HG02870 (cell line): ENCODE data around the gene ADCY5.
A peak's percentile ranks its signal among the peaks of the same experiment; 100 is the strongest.

Experiments
- ATAC-seq: cut with Tn5 transposase; IDR thresholded peaks from one replicate; pipeline ENCODE4 v1.9.1; 2021; ENCODE audit warnings: mild to moderate bottlenecking, moderate library complexity; ENCODE audit not compliant: unreplicated experiment

Gene ADCY5

DNA sequence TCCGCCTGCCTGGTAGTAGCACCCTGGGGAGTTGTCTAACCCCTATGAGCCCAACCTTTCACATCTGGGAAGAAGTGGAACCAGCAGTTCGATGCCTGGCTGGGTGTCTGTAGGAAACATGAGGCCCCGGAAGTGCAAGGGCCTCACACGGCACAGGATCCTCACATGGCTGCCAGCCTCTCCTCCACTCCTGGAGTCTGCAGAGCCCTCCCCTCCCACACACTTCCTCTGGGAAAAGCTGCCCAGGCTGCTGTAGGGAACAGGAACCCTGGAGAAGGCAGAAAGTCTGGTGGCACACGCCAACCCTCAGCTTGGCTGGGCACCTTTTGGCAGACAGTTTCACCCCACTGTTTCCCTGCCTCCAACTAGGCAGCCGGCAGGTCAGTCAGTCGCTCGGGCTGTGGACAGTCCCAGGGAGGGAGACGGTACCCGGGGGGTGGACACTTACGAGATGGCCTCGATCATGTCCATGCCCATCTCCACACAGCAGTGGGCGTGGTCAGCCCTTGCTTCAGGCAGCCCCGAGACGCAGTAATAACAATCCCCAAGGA is 118.4 kb downstream of the ADCY5 start:
- no peak for ATAC-seq

GRCh38 chr3:123329636-123330340 is 119.1 kb downstream of the ADCY5 start:
- no peak for ATAC-seq

DNA sequence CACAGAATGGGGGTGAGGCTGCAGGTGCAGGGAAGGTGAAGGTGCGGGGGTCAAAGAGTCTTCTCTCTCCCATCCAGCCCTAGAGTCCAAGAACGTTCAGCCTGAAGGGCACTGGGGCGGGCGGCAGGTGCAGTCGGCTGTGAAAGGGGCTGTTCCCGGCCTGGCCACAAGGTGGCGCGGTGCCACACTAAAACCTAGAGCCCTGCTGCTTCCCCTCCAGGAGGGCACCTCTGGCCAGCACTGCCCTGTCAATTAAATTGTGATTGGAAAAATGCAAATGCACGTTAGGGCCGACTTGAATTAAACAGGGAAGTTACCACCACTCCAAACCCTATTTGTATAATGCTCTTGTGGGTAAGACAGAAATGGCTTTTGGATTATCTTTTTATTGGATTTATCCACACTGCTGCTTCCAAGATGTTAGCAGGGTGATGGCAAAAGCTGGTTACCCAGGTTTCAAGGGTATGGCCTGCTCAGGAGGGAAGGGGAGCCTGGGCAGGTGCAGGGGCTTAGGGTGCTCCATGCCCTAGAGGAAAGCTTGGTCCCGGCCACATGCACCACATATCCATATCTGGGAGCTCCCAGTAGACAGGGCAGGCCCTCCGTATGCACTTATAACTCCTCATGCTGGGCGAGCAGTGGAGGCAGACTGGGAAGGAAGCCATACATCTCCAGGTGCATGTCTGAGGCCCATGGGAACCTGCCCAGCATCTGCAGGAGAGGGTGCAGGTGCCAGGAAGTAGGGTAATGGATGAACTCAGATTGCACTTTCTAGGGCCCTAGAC is 119.8 kb downstream of the ADCY5 start:
- peak; percentile 72 for ATAC-seq

DNA sequence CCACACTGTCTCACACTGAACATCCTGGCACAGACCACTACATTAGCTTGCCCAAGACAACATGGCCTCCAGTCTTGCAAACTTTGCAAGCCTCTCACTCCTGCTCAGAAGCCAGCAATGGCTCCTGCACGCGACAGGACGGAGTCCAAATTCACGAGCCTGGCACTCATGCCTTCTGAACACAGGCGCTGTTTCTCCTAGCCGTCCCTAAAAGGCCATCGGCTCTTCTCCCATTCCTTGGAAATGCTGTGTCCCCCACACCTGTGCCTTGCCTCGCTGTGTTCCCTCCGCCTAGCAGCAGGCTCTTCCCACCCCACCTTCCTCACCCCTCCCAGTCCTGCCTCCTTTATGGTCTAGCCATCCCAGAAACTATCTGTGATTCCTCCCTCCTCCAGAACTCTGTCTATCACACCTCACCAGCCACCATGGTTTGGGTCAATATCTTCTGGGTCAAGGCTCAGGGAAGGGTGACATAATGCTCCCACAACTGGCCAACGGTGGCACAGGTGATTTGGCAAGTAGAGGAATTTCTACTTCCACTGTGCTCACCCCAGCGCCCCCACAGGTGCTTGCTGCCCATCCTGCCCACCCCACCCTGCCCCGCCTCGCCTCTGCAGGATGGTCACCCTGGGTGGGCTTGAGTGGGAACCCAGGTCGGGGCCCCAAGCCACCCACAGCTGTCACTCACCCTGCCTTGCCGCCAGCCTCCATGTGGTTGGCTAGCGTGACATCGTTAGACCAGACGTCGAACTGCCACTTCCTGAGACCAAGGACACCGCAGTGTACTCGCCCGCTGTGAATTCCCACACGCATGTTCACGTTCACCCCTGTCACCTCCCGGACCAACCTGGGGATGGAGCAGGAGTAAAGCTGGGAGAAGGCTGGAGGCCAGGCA is 120.7 kb downstream of the ADCY5 start:
- no peak for ATAC-seq

- ATAC-seq, result no peak
These were observed 121.4 kb downstream of the ADCY5 start for GRCh38 chr3:123327480-123327879.

GRCh38 chr3:123326531-123326930 is 122.4 kb downstream of the ADCY5 start:
- no peak for ATAC-seq

- ATAC-seq, result no peak
These were observed 123.1 kb downstream of the ADCY5 start for GRCh38 chr3:123325766-123326256.

DNA sequence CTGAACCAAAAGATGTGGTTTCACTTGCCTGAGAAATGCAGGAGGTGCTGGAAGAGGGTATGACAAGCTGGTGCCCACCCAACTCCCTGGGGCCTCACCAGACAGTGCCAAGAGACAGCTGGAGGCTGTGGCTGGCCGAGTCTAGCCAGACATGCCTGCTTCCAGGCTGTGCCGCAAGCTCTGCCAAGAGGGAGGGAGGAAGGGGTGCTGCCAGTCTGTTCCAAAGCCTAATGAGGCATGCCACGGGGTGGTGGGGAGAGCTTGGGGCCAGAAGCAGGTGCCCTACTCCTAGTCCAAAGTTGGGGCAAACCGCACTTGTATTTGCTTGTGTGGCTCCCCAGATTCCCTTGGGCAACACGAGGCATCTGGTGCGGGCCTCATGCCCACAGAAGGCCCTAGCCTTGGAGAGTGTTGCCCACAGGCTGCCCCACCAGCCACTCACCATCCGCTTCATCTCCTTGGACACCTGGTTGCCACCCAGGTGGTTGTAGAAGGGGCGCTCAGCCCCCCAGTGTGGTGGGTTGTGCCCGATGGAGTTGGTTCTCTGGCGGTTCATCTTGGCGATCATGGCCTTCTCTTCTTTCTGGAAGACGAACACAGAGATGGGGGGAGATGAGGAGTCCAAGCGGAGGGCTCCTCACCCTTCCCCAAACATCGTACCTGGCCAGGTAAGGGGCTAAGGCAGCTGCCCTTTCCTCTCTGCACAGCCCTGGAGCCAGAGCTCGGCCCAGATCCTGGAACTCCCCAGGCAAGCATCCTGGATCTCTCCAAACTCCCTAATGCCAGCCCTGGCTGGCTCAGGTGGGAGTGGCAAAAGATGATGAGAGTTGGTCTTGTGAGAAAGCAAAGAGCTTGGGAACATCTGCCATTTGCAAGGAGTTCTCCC is 123.8 kb downstream of the ADCY5 start:
- ATAC-seq, result no peak

DNA sequence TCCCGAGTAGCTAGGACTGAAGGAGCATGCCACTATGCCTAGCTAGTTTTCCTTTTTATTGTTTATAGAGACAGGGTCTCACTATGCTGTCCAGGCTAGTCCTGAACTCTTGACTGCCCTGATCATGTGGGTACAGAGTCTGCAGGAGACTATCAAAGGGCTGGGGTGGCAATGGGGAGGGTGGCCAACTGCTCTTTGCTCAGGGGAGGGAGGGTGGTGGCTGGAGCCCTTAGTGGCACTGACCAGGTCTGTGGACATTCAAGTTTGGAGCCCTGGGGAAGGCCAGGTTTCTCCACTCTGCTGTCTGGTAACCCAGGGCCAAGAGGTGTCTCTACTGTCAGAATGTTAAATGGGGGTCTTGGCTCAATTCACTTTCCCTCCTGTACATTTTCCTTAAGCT is 125.1 kb downstream of the ADCY5 start:
- no peak for ATAC-seq

DNA sequence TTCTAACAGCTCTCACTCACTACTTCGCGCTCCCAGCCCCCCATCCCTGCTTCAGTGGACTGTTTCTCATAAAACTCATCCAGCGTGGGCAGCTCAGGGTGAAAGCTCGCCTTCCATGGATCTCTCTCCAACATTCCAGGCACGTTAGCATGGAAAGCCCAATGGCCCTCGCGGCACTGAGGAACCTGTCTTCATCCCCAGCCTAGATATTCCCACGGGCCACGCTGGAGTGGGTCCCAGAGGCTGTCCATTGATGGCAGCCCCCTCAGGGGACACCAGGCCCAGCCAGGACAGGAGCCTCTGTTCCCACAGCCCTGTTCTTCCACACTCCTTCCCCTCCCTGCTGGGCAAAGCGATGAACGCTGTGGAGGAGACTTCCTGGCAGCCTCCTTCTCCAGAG is 126.0 kb downstream of the ADCY5 start:
- ATAC-seq, result no peak

GRCh38 chr3:123321806-123322205 is 127.1 kb downstream of the ADCY5 start:
- ATAC-seq, result no peak

GRCh38 chr3:123320221-123320620 is 128.7 kb downstream of the ADCY5 start:
- ATAC-seq, result no peak

DNA sequence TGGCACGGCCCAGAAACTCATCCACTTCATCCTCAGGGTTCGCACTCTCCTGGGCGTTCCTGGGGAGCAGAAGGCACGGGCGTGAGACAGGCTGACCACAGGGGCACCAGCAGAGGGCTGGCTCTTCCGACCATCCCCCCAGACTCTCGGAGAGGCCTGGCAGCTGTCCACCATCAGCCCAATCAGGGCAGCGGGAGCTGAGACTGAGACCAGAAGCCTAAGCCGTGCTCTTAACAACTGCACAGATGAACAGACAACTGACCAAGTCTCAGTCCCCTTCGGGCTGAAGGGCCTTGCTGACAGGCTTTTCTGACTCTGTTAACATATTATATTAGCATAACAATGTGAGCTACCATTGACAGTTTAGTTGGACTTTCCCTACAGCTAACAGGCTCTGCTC is 129.1 kb downstream of the ADCY5 start:
- no peak for ATAC-seq

DNA sequence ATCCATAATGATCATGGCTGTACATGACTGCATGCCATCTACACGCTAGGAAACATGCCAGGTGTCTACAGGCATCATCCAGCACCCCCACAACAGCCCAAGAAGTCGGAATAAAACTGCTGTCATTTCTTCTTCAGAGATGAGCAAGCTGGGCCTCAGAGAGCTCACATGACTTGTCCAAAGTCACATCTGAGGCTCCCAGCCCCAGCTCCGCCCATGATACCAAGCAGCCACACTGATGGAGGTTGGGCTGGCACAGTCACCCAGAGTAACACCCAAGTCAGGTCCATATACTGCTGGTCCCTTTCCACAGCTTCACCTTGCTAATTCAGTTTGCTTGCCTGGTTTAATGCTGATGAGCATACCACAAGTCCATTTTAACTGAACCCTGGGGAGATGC is 130.5 kb downstream of the ADCY5 start:
- ATAC-seq, result no peak

DNA sequence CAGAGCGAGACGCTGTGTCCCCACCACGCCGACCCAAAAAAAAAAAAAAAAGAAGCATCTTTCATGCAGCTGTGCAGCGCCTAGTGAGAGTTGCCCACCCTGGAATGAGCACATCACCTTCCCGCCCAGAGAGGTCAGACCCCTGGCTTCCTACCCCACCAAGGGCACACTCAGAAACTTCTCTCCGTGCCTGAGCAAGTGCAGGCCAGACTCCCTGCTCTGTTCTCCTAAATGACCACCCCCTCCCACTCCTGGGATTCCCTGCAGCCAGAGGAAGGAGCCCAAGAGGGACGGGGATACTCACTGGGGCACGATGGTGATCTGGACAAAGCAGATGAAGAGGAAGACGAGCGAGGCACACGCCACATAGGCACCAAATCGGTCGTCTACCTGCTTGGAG is 131.2 kb downstream of the ADCY5 start:
- no peak for ATAC-seq

DNA sequence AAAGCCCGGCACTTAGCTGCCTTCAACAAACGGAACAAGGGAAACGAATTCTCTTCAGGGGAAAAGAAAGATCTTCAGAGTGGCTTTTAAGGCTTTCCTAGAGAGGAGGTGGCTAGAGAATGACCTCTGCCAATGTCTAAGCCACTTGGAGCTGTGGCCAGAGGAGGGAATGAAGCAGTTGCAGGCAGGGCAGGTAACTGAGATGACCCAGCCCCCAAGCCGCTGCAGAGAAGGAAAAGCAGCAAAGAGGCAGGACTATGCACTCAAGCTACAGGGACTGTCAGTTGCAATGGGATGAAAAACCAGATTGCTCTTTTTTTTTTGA is 133.7 kb downstream of the ADCY5 start:
- no peak for ATAC-seq

DNA sequence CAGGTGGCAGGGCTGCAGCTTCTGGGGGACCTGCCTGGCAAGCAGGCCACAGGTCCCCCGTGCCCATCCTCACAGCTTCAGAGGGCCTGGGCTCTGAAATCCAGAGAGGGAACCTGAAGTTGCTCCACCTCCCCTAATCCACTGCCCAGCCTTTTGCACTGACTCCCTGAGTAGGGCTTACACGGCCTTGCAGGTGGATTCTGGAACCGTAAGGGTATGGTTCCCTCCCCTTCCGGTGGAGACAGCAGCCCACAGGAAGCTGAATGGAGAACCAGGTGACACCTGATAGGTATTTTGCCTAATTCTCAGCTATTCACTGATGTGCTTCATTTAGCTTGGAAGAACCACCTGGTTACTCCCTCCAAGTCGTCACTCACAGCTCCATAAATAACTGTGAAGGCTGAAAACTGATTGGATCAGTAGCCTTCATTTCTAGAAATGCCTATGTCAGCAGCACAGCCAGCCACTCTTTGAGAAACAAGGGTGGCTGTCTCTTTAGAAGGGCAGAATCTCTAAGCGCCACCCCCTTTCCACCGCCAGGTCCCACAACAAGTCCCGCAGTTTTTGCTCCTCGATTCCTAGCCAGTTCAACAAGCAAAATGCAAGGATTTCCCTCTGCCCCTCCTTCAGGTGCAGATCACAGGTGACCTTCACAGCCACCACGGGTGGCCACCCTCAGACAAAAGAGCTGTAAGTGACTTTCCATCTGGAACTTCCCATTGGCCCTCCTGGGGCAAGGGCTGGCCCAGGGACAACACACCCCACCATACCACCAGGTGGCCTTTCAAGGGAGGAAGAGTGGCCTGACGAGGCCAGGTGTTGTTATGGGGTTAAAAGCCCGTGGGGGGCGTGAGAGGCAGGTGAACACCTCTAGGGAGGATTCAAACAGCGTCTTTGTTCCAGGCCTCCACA is 134.3 kb downstream of the ADCY5 start:
- ATAC-seq, result no peak

- no peak for ATAC-seq
These were observed 135.0 kb downstream of the ADCY5 start for GRCh38 chr3:123313889-123314288.
